Measurements from ENCODE around the gene FSIP1. TPM values are rescaled to one million over a fixed set of nuclear protein-coding genes. Genes with fewer than 3 reads are reported as not detected.
"Not testable (repeated sequence)": the region's sequence is repeated elsewhere in the genome, so short reads cannot be mapped to it uniquely, and the experiment has no call there.

FSIP1 gene
- total RNA-seq (2014; rRNA removed; shearing (Covaris generic)): 0.79 and 3.9 TPM in 2 replicates

DNA sequence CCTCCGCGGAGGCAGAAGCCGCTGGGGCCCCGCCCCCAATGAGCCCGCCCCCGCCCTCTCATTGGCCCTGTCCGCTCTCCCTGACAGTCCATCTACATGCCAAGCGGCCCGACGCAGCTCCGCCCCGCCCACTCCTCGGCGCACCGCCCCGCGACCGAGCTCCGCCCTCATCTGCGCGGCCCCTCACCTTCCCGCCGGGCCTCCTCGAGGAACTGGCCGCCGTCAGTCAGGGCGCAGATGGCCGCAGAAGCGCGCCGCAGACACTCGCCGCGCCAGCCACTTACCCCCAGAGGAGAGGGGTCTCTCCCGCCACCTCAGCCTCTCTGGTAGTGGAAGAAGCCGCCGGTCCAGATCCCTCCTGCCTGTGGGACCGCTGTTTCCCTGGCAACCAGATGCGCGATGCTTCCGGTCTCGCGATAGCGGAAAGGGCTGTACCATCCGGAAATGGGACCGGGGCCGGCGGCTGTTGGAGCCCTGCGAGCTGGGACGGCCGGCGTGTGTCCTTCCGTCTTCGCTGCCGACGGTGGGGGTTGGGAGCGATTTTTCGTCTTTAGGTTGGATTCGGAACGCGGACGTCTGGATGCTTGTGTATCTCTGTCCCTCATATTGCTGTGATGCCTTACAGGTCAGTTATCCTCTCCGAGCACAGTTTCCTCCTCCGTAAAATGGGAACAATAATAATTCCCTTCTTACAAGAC lies at the start of gene FSIP1:
FSIP1 (minus strand) TSS at position 401 of the 698 bp plus-strand sequence. CDS start 6,317 bp downstream, outside the sequence.
- peaks cover 10% of the 10 kb centered on the region for H3K36me3 ChIP-seq
- peaks cover 45% of the 10 kb centered on the region for H3K4me1 ChIP-seq (replicated peaks)
- H3K9me3 ChIP-seq (replicated peaks): peaks cover 7% of the 10 kb centered on the region
- peak within 1 kb of the TSS; percentile 81 for H3K27ac ChIP-seq
- peak within 1 kb of the TSS; percentile 93 for H3K4me3 ChIP-seq
- no peaks in the 10 kb centered on the region for H3K27me3 ChIP-seq (replicated peaks)
- DNase-seq (ENCODE audit: low read depth in 1 of 2, low spot score in 2 of 2): peak; percentile 98 to 99

DNA sequence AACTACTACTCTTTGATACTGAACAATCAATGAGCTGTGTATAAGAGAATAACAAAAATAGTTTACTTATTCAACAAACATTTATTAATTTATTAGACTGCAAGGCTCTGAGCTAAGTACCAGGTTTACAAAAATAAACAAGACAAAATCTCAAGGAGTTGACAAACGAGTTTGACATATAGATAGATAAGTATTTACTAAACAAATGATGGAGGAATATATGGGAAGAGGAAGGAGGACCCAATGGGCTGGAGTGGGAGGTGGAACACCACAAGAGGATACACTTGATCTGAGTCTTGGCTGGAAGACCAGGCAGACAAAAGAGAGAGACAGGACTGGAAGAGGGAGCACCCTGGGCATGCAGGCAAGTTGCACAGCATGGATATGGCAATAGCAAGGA lies 47.5 kb upstream of the FSIP1 start:
- Histone ChIP-seq H3K27ac (no peak overlapping the region), H3K9me3 (replicated peaks) (no peaks in the 10 kb centered on the region), H3K36me3 (peaks cover 8% of the 10 kb centered on the region; the same call in 1 of the 2 replicates), H3K4me1 (replicated peaks) (peaks cover 13% of the 10 kb centered on the region), H3K27me3 (replicated peaks) (no peaks in the 10 kb centered on the region), H3K4me3 (no peak overlapping the region)
- DNase-seq (ENCODE audit: low read depth in 1 of 2, low spot score in 2 of 2): no peak

DNA sequence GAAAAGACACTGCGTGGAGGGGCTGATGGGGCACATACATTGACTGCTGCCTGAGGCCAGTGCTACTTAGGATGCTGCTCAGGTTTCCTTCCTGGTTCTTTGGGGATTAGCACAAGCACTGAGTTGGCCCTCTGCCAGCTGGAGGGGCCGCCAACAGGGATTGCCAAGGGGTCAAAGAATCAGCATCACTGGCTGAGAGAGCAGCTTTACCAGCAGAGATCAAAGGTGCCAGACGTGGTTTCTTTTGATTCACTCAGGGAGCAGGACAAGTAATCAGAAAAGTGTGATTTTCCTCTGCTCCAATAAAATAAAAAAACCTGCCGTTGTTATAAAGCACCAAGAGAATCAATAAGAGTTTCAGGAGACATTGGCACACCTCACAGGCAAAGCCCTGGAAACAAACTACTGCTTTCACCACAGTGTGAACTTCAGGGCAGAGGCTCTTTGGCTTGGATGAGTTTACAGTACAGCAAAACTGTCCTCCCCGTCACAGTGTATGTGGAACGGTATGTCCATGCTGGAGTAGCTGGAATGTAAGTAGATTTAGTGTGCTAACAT lies 45.8 kb upstream of the FSIP1 start:
- Histone ChIP-seq H3K9me3 (replicated peaks) (no peaks in the 10 kb centered on the region), H3K4me1 (replicated peaks) (peaks cover 6% of the 10 kb centered on the region), H3K4me3 (no peak overlapping the region), H3K27ac (no peak overlapping the region), H3K36me3 (peaks cover 8% of the 10 kb centered on the region; the same call in 1 of the 2 replicates), H3K27me3 (replicated peaks) (no peaks in the 10 kb centered on the region)
- no peak for DNase-seq (ENCODE audit: low read depth in 1 of 2, low spot score in 2 of 2)

DNA sequence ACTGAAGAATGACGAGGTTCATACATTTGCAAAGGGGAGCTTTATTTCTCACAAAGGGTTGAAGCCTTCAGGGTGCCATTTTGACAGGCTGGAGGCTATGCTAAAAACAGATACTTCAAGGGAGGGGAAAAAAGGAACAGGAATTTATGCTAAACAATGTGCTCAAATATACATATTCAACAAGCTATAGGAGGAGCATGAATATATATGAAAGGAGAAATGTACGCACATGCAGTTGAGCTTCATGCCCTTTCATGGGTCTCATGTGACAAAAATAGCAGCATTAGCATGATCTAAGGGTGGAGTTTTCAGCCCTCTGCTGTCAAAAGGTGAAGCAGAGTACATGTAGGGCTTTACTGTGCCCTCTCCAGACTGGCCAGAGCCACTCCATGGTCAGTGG lies 44.3 kb upstream of the FSIP1 start:
- Histone ChIP-seq H3K4me1 (replicated peaks) (no peaks in the 10 kb centered on the region), H3K36me3 (peaks cover 3% of the 10 kb centered on the region; the same call in 1 of the 2 replicates), H3K4me3 (no peak overlapping the region), H3K27ac (no peak overlapping the region), H3K9me3 (replicated peaks) (no peaks in the 10 kb centered on the region), H3K27me3 (replicated peaks) (no peaks in the 10 kb centered on the region)
- no peak for DNase-seq (ENCODE audit: low read depth in 1 of 2, low spot score in 2 of 2)

DNA sequence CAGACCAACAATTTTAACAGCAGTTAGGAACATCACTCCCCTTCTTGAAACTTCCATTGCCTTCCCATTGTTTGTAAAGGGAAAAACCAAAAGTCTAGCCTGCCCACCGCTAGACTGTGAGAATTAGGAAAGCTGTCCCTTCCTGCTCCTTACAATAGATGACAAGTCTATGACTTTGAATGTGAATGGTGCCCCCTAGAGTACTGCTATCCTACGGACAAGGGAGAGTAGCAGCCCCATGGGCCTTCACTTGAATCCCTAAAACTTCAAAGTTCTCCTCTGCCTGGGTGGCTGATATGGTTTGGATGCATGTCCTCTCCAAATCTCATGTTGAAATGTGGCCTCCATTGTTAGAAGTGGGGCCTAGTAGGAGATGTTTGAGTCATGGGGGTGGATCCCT lies 41.0 kb upstream of the FSIP1 start:
- Histone ChIP-seq H3K9me3 (replicated peaks) (no peaks in the 10 kb centered on the region), H3K27ac (no peak overlapping the region), H3K36me3 (0 out of 2 replicates have a peak, but pooled peaks cover 3% of the 10 kb centered on the region), H3K4me1 (replicated peaks) (0 out of 2 replicates have a peak, but pooled peaks cover 3% of the 10 kb centered on the region), H3K4me3 (no peak overlapping the region), H3K27me3 (replicated peaks) (no peaks in the 10 kb centered on the region)
- DNase-seq (ENCODE audit: low read depth in 1 of 2, low spot score in 2 of 2): no peak

GRCh38 chr15:39820050-39820602 lies 37.5 kb upstream of the FSIP1 start:
- Histone ChIP-seq H3K27ac (no peak overlapping the region), H3K9me3 (replicated peaks) (no peaks in the 10 kb centered on the region), H3K4me1 (replicated peaks) (0 out of 2 replicates have a peak, but pooled peaks cover 3% of the 10 kb centered on the region), H3K27me3 (replicated peaks) (no peaks in the 10 kb centered on the region), H3K36me3 (no peaks in the 10 kb centered on the region), H3K4me3 (no peak overlapping the region)
- DNase-seq (ENCODE audit: low read depth in 1 of 2, low spot score in 2 of 2): no peak

DNA sequence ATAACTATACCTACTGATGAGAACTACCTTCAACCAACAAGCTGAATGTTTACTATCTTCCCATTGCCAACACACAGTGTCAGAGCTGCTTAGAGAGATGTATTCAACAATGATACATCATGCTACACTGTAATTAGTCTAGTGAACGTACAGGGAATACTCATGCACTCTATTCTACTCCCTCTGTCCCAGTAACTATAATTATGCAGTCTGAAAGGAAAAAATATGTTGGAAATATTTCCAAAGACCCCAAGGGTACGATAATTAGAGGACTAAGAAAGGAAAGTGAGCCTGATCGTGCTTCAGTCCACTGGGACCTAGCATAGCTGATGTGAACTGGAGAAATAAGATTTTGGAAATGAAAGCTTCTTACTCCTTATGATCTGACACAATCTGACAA lies 36.9 kb upstream of the FSIP1 start:
- no peak for DNase-seq (ENCODE audit: low read depth in 1 of 2, low spot score in 2 of 2)
- no peak overlapping the region for H3K4me3 ChIP-seq
- no peaks in the 10 kb centered on the region for H3K9me3 ChIP-seq (replicated peaks)
- H3K27ac ChIP-seq: no peak overlapping the region
- H3K4me1 ChIP-seq (replicated peaks): 0 out of 2 replicates have a peak, but pooled peaks cover 3% of the 10 kb centered on the region
- no peaks in the 10 kb centered on the region for H3K27me3 ChIP-seq (replicated peaks)
- no peaks in the 10 kb centered on the region for H3K36me3 ChIP-seq

- H3K4me3 ChIP-seq: no peak overlapping the region
- H3K27me3 ChIP-seq (replicated peaks): no peaks in the 10 kb centered on the region
- no peak overlapping the region for H3K27ac ChIP-seq
- DNase-seq (ENCODE audit: low read depth in 1 of 2, low spot score in 2 of 2): no peak
- H3K4me1 ChIP-seq (replicated peaks): 0 out of 2 replicates have a peak, but pooled peaks cover 3% of the 10 kb centered on the region
- no peaks in the 10 kb centered on the region for H3K36me3 ChIP-seq
- no peaks in the 10 kb centered on the region for H3K9me3 ChIP-seq (replicated peaks)
Observed at GRCh38 chr15:39817892-39818291, 35.3 kb upstream of the FSIP1 start.

- Histone ChIP-seq H3K4me3 (no peak overlapping the region), H3K9me3 (replicated peaks) (no peaks in the 10 kb centered on the region), H3K36me3 (no peaks in the 10 kb centered on the region), H3K27ac (no peak overlapping the region), H3K4me1 (replicated peaks) (no peaks in the 10 kb centered on the region), H3K27me3 (replicated peaks) (no peaks in the 10 kb centered on the region)
- no peak for DNase-seq (ENCODE audit: low read depth in 1 of 2, low spot score in 2 of 2)
Observed at GRCh38 chr15:39814489-39814888, 31.8 kb upstream of the FSIP1 start.

DNA sequence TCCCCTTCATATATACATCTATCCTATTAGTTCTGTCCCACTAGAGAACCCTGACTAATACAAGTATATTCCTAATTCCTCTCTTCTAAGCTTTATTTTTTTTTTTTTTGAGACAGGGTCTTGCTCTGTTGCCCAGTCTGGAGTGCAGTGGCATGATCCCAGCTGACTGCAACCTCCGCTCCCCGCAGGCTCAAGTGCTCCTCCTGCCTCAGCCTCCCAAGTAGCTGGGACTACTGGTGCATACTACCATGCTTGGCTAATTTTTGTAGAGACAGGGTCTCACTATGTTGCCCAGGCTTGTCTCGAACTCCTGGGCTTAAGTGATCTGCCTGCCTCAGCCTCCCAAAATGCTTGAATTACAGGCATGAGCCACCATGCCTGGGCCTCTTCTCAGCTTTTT lies 30.0 kb upstream of the FSIP1 start:
- H3K27me3 ChIP-seq (replicated peaks); H3K27ac ChIP-seq; DNase-seq (ENCODE audit: low read depth in 1 of 2, low spot score in 2 of 2); H3K36me3 ChIP-seq; H3K4me1 ChIP-seq (replicated peaks); H3K4me3 ChIP-seq; H3K9me3 ChIP-seq (replicated peaks): not testable (repeated sequence)

DNA sequence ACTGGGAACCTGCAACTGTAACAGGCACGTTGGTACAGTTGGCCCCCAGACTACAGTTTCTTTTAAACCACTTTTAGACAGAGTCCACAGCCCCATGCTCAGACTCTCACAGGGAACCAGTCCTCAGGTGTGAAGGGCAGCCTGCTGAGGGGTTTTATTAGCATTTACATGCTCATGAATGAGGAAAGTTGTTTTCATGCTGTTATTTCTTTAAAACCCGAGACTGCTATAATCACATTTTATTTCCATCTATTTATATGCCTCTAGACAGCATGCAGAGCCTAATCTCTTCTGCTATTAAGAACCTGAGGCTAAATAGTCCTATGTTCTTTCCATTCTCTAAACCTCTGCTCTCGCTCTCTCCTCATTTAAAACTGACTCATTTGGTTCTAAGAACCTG lies 26.3 kb upstream of the FSIP1 start:
- no peaks in the 10 kb centered on the region for H3K4me1 ChIP-seq (replicated peaks)
- H3K27me3 ChIP-seq (replicated peaks): no peaks in the 10 kb centered on the region
- no peak for DNase-seq (ENCODE audit: low read depth in 1 of 2, low spot score in 2 of 2)
- no peak overlapping the region for H3K27ac ChIP-seq
- peaks cover 14% of the 10 kb centered on the region for H3K36me3 ChIP-seq
- H3K4me3 ChIP-seq: no peak overlapping the region
- H3K9me3 ChIP-seq (replicated peaks): no peaks in the 10 kb centered on the region

DNA sequence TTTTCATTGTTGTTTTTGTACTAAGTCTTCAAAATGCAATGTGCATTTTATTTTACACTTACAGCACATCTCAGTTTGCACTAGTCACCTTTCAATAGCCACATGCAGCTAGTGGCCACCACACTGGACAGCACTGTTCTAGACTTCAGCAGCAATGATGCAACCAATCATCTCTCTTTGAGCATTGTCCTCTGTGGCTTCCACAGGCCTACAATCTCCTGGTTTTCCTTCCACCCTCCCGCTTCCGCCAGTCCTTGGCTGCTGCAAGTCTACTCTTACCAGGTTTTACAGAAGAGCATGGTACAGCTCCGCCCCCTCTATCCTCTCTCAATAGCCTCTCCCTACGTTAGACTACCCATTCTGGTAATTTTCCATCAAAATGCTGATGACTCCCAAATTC lies 25.1 kb upstream of the FSIP1 start:
- Histone ChIP-seq H3K4me3 (no peak overlapping the region), H3K27ac (no peak overlapping the region), H3K36me3 (peaks cover 18% of the 10 kb centered on the region), H3K9me3 (replicated peaks) (no peaks in the 10 kb centered on the region), H3K4me1 (replicated peaks) (no peaks in the 10 kb centered on the region), H3K27me3 (replicated peaks) (no peaks in the 10 kb centered on the region)
- no peak for DNase-seq (ENCODE audit: low read depth in 1 of 2, low spot score in 2 of 2)

DNA sequence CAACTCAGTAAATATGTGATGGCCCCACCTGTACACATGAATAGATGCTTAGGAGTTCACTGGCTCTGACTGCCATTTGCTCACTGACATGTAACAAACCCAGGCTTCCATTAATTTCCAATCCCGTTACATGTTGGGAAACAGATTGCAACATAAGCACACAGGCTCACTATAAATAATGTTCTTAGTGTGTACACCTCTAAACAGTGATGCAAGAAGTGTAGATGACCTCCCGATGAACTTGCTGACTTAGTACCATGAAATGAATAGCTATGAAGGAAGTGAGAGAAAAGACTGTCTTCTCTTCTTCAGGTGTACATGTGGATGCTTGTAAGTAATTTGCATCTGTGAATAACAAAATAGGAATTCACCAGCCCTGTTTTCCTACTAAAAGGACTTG lies 21.4 kb upstream of the FSIP1 start:
- DNase-seq (ENCODE audit: low read depth in 1 of 2, low spot score in 2 of 2): no peak
- no peak overlapping the region for H3K4me3 ChIP-seq
- H3K36me3 ChIP-seq: peaks cover 43% of the 10 kb centered on the region
- H3K27ac ChIP-seq: no peak overlapping the region
- H3K9me3 ChIP-seq (replicated peaks): no peaks in the 10 kb centered on the region
- H3K4me1 ChIP-seq (replicated peaks): no peaks in the 10 kb centered on the region
- no peaks in the 10 kb centered on the region for H3K27me3 ChIP-seq (replicated peaks)

GRCh38 chr15:39803016-39803415 lies 20.4 kb upstream of the FSIP1 start:
- H3K4me3 ChIP-seq: no peak overlapping the region
- H3K9me3 ChIP-seq (replicated peaks): no peaks in the 10 kb centered on the region
- H3K27me3 ChIP-seq (replicated peaks): no peaks in the 10 kb centered on the region
- DNase-seq (ENCODE audit: low read depth in 1 of 2, low spot score in 2 of 2): no peak
- H3K27ac ChIP-seq: no peak overlapping the region
- no peaks in the 10 kb centered on the region for H3K4me1 ChIP-seq (replicated peaks)
- H3K36me3 ChIP-seq: peaks cover 50% of the 10 kb centered on the region

All from SJSA1 (cell line).